Body of pancreas (tissue), 4 donors: ENCODE measurements around the gene GPC4.
"Not testable (repeated sequence)": the region's sequence is repeated elsewhere in the genome, so short reads cannot be mapped to it uniquely, and the experiment has no call there.

ENCODE experiments used
- POLR2A ChIP-seq, 3 donors: fragments of 450-650 bp; IDR thresholded peaks; one replicate each; pipeline ENCODE4 v1.6.1; 2016; ENCODE audit warnings: antibody characterized with exemption in 3 of 3, mild to moderate bottlenecking in 2 of 3
- TF ChIP-seq, protein P1 (sequence below), 7 experiments: fragments of 450-650 bp in 4 of 7; fragments of 200-600 bp in 3 of 7; sonication (generic) in 3 of 7; IDR thresholded peaks; one replicate each; pipeline ENCODE4 v1.5.1; 2016 to 2019; ENCODE audit warnings: antibody characterized with exemption in 7 of 7

DNA sequence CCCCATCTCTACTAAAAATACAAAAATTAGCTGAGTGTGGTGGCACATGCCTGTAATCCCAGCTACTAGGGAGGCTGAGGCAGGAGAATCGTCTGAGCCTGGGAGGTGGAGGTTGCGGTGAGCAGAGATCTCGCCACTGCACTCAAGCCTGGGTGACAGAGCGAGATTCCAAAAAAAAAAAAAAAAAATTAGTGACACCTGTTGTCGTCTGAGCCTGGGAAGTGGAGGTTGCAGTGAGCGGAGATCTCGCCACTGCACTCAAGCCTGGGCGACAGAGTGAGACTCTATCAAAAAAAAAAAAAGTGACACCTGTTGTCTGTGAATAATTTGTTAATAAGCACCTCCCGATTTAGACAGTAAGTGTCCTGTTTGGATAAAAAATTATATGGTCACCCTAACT, 93.0 kb downstream of the GPC4 start:
- TF ChIP-seq, protein P1, sequence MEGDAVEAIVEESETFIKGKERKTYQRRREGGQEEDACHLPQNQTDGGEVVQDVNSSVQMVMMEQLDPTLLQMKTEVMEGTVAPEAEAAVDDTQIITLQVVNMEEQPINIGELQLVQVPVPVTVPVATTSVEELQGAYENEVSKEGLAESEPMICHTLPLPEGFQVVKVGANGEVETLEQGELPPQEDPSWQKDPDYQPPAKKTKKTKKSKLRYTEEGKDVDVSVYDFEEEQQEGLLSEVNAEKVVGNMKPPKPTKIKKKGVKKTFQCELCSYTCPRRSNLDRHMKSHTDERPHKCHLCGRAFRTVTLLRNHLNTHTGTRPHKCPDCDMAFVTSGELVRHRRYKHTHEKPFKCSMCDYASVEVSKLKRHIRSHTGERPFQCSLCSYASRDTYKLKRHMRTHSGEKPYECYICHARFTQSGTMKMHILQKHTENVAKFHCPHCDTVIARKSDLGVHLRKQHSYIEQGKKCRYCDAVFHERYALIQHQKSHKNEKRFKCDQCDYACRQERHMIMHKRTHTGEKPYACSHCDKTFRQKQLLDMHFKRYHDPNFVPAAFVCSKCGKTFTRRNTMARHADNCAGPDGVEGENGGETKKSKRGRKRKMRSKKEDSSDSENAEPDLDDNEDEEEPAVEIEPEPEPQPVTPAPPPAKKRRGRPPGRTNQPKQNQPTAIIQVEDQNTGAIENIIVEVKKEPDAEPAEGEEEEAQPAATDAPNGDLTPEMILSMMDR (IDR thresholded peaks at IDR 0.05): not testable (repeated sequence)
- TF ChIP-seq POLR2A (IDR thresholded peaks at IDR 0.05): not testable (repeated sequence)
